ENCODE data around the gene LPCAT1. TPM values are rescaled to one million over a fixed set of nuclear protein-coding genes. Genes with fewer than 3 reads are reported as not detected.
A peak's percentile ranks its signal among the peaks of the same experiment; 100 is the strongest.

LPCAT1 gene
- total and polyA plus RNA-seq, 2 of the 13 experiments (the other 11 are each of a cell fraction or from before 2014, with no cell fraction given) = 29.8 to 90.6 TPM

DNA sequence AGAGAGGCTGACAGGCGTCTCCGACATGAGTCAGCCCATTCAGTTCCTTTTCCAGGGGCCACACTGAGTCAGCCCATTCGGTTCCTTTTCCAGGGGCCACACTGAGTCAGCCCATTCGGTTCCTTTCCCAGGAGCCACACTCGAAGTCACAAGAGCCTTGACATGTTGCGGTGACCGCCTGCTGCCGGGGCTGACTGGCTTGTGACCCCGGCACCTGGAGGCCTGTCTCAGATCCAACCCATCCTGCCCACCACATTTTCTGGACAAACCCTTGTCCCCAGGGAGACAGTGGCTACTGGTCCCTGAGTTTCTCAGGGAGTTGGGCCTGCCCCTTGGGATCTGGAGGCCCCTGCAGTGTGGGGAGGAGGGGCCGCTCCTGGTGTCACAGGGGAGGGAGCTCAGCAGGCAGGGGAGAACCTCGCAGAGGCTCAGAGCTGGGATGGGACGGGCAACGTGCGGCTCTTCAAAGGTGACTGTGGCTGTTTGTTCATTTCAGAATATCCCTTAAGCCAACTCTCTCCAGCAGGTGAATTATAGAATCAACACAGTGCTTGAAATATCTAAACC lies 40.5 kb upstream of the LPCAT1 start (continued):
- TF ChIP-seq DPF2 (CRISPR knock-in tag; IDR thresholded peaks at IDR 0.05; ENCODE audit: borderline replicate concordance, low read depth) (no peak), NR3C1 (CRISPR knock-in tag; IDR thresholded peaks at IDR 0.05) (no peak), HNRNPH1 (optimal IDR thresholded peaks at IDR 0.05; ENCODE audit: low read depth, low read length) (no peak), PRPF4 (IDR thresholded peaks at IDR 0.05; ENCODE audit: low read depth, low read length, poor library complexity, severe bottlenecking) (no peak), MXI1 (IDR thresholded peaks at IDR 0.05; ENCODE audit: borderline replicate concordance, low read depth, low read length) (no peak), KAT7 (CRISPR knock-in tag; IDR thresholded peaks at IDR 0.05; ENCODE audit: borderline replicate concordance) (0 out of 2 replicates have a peak, but pooled peaks have one; percentile 52), ZBTB7A (CRISPR knock-in tag; IDR thresholded peaks at IDR 0.05) (0 out of 2 replicates have a peak, but pooled peaks have one; percentile 19), MYC (CRISPR knock-in tag; IDR thresholded peaks at IDR 0.05; ENCODE audit: borderline replicate concordance) (peak; percentile 43; the same call in 1 of the 2 replicates), MAZ (IDR thresholded peaks at IDR 0.05; ENCODE audit: borderline replicate concordance, low read depth, low read length) (0 out of 2 replicates have a peak, but pooled peaks have one; percentile 61), MAZ (CRISPR knock-in tag; IDR thresholded peaks at IDR 0.05; ENCODE audit: low read depth) (peak; percentile 59; the same call in 1 of the 2 replicates), ZSCAN9 (CRISPR knock-in tag; IDR thresholded peaks at IDR 0.05; ENCODE audit: borderline replicate concordance) (peak; percentile 59; the same call in 1 of the 2 replicates), CHD4 (IDR thresholded peaks at IDR 0.05; ENCODE audit: borderline replicate concordance, low read length) (no peak), CREB3 (CRISPR knock-in tag; IDR thresholded peaks at IDR 0.05) (no peak), FOXO1 (CRISPR knock-in tag; IDR thresholded peaks at IDR 0.05) (no peak), THAP7 (CRISPR knock-in tag; IDR thresholded peaks at IDR 0.05) (no peak), SOX13 (IDR thresholded peaks at IDR 0.05) (no peak), SOX13 (CRISPR knock-in tag; conservative IDR thresholded peaks at IDR 0.05 in 1 of 2, IDR thresholded peaks at IDR 0.05 in 1 of 2) (peak in 1 of 2 experiments; percentile 24; a peak in 1 of 4 replicates), RARG (CRISPR knock-in tag; IDR thresholded peaks at IDR 0.05; ENCODE audit: low read depth) (no peak), ZNF275 (CRISPR knock-in tag; IDR thresholded peaks at IDR 0.05; ENCODE audit: borderline replicate concordance) (no peak), ZBTB14 (CRISPR knock-in tag; IDR thresholded peaks at IDR 0.05) (no peak), CC2D1A (CRISPR knock-in tag; IDR thresholded peaks at IDR 0.05) (no peak), CHD2 (IDR thresholded peaks at IDR 0.05; ENCODE audit: low read depth, low read length) (peak; percentile 43; the same call in 1 of the 2 replicates), REPIN1 (CRISPR knock-in tag; IDR thresholded peaks at IDR 0.05; ENCODE audit: borderline replicate concordance, low read depth) (no peak), MED13 (CRISPR knock-in tag; IDR thresholded peaks at IDR 0.05) (0 out of 2 replicates have a peak, but pooled peaks have one; percentile 32)
- TF ChIP-seq, protein P1, sequence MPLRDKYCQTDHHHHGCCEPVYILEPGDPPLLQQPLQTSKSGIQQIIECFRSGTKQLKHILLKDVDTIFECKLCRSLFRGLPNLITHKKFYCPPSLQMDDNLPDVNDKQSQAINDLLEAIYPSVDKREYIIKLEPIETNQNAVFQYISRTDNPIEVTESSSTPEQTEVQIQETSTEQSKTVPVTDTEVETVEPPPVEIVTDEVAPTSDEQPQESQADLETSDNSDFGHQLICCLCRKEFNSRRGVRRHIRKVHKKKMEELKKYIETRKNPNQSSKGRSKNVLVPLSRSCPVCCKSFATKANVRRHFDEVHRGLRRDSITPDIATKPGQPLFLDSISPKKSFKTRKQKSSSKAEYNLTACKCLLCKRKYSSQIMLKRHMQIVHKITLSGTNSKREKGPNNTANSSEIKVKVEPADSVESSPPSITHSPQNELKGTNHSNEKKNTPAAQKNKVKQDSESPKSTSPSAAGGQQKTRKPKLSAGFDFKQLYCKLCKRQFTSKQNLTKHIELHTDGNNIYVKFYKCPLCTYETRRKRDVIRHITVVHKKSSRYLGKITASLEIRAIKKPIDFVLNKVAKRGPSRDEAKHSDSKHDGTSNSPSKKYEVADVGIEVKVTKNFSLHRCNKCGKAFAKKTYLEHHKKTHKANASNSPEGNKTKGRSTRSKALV (CRISPR knock-in tag; IDR thresholded peaks at IDR 0.05) = no peak

Data from HepG2 (cell line).